AG09309 (cell line): ENCODE data around the gene SMARCB1.

ENCODE experiments used
- DNase-seq: peaks from one replicate; pipeline ENCODE4 v3.0.0-alpha.2; 2010; ENCODE audit warnings: low read depth
- H3K4me3 ChIP-seq: 2 replicates; pipeline ENCODE4 v1.5.1; 2011; ENCODE audit warnings: mild to moderate bottlenecking, low read depth, low read length, moderate library complexity; ENCODE audit not compliant: control insufficient read depth
- TF ChIP-seq, protein P1 (sequence below): IDR thresholded peaks from 2 replicates; pipeline ENCODE4 v1.5.1; 2011; ENCODE audit warnings: mild to moderate bottlenecking, low read depth, low read length, inconsistent platforms; ENCODE audit not compliant: insufficient read depth, control insufficient read depth; ENCODE audit errors: missing control alignments

SMARCB1 gene

DNA sequence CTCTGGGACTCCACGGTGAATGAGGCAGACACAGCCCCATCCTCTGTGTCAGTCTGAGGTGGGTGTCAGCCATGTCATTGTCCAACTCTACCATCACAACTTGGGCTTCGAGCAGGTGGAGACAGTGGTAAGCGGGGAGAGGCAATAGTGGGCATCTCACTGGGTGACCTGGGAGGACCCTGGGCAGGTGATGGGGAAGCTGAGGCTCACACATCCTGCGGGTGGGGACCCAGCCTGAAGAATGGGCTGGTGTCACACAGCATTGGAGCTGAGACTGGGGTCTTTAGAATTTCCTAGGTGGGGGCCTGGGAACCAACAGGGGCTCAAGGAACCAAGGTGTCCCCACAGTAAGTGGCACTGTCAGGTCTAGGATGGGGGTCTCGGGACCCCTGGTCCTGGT is 7.0 kb upstream of the SMARCB1 start:
- TF ChIP-seq, protein P1, sequence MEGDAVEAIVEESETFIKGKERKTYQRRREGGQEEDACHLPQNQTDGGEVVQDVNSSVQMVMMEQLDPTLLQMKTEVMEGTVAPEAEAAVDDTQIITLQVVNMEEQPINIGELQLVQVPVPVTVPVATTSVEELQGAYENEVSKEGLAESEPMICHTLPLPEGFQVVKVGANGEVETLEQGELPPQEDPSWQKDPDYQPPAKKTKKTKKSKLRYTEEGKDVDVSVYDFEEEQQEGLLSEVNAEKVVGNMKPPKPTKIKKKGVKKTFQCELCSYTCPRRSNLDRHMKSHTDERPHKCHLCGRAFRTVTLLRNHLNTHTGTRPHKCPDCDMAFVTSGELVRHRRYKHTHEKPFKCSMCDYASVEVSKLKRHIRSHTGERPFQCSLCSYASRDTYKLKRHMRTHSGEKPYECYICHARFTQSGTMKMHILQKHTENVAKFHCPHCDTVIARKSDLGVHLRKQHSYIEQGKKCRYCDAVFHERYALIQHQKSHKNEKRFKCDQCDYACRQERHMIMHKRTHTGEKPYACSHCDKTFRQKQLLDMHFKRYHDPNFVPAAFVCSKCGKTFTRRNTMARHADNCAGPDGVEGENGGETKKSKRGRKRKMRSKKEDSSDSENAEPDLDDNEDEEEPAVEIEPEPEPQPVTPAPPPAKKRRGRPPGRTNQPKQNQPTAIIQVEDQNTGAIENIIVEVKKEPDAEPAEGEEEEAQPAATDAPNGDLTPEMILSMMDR, result no peak
- H3K4me3 ChIP-seq, result no peak overlapping the region
- DNase-seq, result no peak

DNA sequence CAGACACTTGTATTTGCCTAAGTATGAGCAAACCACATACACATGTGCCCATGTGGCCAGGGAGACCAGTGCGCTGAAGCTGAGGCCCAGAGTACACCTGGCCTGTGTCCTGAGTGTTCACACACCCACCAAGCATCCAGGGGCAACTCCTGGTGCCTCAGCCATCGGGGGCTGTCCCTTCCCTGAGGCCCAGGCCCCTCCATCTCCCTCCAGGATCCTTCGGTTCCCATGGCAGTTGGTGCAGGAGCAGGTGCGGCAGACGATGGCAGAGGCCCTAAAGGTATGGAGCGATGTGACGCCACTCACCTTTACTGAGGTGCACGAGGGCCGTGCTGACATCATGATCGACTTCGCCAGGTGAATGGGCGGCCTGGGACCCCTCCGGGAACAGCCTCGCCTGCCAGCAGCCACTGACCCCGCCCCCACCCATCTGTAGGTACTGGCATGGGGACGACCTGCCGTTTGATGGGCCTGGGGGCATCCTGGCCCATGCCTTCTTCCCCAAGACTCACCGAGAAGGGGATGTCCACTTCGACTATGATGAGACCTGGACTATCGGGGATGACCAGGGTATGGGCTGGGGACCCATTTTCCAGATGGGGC is 6.5 kb upstream of the SMARCB1 start:
- TF ChIP-seq, protein P1, result no peak
- H3K4me3 ChIP-seq, result no peak overlapping the region
- no peak for DNase-seq

DNA sequence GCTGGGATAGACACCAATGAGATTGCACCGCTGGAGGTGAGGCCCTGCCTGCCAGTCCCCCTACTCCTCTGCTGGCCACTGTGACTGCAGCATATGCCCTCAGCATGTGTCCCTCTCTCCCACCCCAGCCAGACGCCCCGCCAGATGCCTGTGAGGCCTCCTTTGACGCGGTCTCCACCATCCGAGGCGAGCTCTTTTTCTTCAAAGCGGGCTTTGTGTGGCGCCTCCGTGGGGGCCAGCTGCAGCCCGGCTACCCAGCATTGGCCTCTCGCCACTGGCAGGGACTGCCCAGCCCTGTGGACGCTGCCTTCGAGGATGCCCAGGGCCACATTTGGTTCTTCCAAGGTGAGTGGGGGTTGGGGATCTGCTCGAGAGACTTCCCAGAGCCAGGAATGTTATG is 5.7 kb upstream of the SMARCB1 start:
- H3K4me3 ChIP-seq, result no peak overlapping the region
- no peak for DNase-seq
- TF ChIP-seq, protein P1, result no peak

DNA sequence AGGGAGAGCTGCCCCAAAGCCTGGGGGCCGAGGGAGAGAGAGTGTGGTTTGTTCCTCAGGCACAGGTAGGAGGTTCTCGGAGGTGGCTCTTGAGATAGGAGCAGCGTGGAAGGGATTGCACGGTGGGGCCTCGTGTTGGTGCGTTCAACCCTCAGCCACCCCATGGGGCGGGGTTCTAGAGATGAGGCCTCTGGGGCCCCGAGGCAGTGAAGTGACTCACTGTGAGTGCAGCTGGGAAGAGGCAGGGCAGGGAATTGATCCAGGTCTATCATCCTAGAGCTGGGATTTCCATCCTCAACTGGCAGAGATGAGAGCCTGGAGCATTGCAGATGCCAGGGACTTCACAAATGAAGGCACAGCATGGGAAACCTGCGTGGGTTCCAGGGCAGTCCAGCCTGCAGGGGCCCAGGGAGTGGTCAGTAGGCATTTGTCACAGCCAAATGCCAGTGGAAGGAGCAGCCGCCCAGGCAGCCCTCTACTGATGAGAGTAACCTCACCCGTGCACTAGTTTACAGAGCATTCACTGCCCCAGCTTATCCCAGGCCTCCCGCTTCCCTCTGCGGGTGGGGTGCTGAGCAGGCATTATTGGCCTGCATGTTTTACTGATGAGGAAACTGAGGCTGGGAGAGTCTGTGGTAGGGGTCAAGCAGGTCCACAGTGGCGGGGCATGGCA is 5.1 kb upstream of the SMARCB1 start:
- TF ChIP-seq, protein P1, result no peak
- no peak for DNase-seq
- no peak overlapping the region for H3K4me3 ChIP-seq

DNA sequence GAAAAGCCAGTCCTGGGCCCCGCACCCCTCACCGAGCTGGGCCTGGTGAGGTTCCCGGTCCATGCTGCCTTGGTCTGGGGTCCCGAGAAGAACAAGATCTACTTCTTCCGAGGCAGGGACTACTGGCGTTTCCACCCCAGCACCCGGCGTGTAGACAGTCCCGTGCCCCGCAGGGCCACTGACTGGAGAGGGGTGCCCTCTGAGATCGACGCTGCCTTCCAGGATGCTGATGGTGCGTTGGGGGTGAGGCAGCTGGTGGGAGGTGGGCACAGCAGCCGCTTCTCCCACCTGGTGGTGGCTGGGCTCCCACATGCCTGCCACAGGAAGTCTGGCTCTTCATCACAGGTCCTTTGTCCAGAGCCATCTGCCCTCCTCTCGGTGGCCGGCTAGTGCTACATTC is 4.5 kb upstream of the SMARCB1 start:
- no peak overlapping the region for H3K4me3 ChIP-seq
- no peak for DNase-seq
- TF ChIP-seq, protein P1, result no peak

DNA sequence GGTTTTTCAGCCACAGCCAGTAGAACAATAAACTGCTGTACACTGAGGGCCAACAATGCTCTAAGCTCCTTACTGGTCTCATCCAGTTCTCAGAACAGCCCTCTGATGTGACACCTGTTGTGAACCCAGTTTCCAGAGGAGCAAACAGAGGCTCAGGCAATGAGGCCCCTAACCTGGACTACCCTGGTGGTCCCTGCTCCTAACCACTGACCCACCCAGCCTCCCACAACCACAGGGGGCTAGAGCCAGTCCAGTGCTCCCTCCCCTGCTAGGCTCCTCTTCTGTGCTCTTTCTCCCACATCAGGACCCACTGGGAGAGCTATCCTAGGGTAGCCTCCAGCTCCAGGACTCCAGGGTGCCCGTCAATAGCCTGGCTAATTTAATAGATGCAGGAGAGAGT is 4.1 kb upstream of the SMARCB1 start:
- H3K4me3 ChIP-seq, result no peak overlapping the region
- TF ChIP-seq, protein P1, result no peak
- no peak for DNase-seq
